ENCODE measurements around the gene ISYNA1. TPM values are rescaled to one million over a fixed set of nuclear protein-coding genes. Genes with fewer than 3 reads are reported as not detected.

The ISYNA1 gene
- total RNA-seq, 1 donor from 2014 or later = 153 TPM

DNA sequence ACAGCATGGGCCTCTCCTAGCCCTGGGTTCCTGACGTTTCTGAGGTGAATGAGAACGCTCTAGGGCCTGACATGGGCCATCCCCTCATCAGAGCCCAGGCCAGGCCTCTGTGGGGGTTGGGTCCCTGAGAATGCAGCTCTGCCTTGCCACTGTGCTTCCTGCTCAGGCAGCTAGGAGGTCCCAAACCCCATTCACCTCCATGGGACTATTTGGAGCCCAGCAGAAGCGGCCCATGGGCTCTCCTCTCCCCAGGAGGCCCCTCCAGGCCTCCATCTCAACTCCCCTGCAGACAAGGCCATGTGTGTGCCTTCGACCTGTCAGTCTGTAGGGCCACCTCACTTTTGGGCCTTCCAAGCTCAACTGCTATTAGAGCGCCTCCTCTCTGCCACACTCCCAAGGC is 47.1 kb upstream of the ISYNA1 start:
- H3K9ac ChIP-seq (ENCODE audit: low read length) = no peak overlapping the region
- no peak overlapping the region for H3K27ac ChIP-seq (ENCODE audit: low read depth, low read length)
- peaks cover 94% of the 10 kb centered on the region for H3K79me2 ChIP-seq (ENCODE audit: insufficient read depth, low read length)
- H3K9me3 ChIP-seq (ENCODE audit: insufficient read depth, low read depth, low read length) = no peaks in the 10 kb centered on the region
- FAIRE-seq = no peak
- H4K20me1 ChIP-seq (ENCODE audit: insufficient read depth, low read length) = peaks cover 99% of the 10 kb centered on the region
- H3K27me3 Mint-ChIP-seq (ENCODE audit: low read depth, unreplicated experiment) = no peaks in the 10 kb centered on the region
- peaks cover 45% of the 10 kb centered on the region for H3K4me1 Mint-ChIP-seq (ENCODE audit: low read depth, unreplicated experiment)
- H3K27me3 ChIP-seq (ENCODE audit: insufficient read depth, low read length) = no peaks in the 10 kb centered on the region
- DNase-seq (ENCODE audit: low read depth) = no peak
- no peak for TF ChIP-seq EZH2 (IDR thresholded peaks at IDR 0.05; ENCODE audit: insufficient read depth, low read length)
- no peak for TF ChIP-seq CTCF (IDR thresholded peaks at IDR 0.05; ENCODE audit: insufficient read depth, low read depth, low read length)
- no peaks in the 10 kb centered on the region for H3K9me3 Mint-ChIP-seq (ENCODE audit: unreplicated experiment)
- H3K4me1 ChIP-seq (ENCODE audit: insufficient read depth, low read length) = peaks cover 26% of the 10 kb centered on the region
- no peak overlapping the region for H3K27ac Mint-ChIP-seq (ENCODE audit: unreplicated experiment)
- H3K36me3 Mint-ChIP-seq (ENCODE audit: low read depth, unreplicated experiment) = no peaks in the 10 kb centered on the region
- no peak overlapping the region for H3K4me3 ChIP-seq (ENCODE audit: insufficient read depth, low read depth, low read length)
- no peak overlapping the region for H2AFZ ChIP-seq (ENCODE audit: low read depth, low read length)
- no peaks in the 10 kb centered on the region for H3K36me3 ChIP-seq (ENCODE audit: insufficient read depth, low read length)
- H3K4me3 Mint-ChIP-seq (ENCODE audit: unreplicated experiment) = no peak overlapping the region
- H3K4me2 ChIP-seq (ENCODE audit: low read length) = no peak overlapping the region

- peaks cover 55% of the 10 kb centered on the region for H3K4me1 Mint-ChIP-seq (ENCODE audit: low read depth, unreplicated experiment)
- Histone ChIP-seq H4K20me1 (ENCODE audit: insufficient read depth, low read length) (peaks cover 98% of the 10 kb centered on the region), H3K36me3 (ENCODE audit: insufficient read depth, low read length) (no peaks in the 10 kb centered on the region), H3K9me3 (ENCODE audit: insufficient read depth, low read depth, low read length) (no peaks in the 10 kb centered on the region), H3K4me3 (ENCODE audit: insufficient read depth, low read depth, low read length) (no peak overlapping the region), H3K79me2 (ENCODE audit: insufficient read depth, low read length) (peaks cover 95% of the 10 kb centered on the region), H3K27ac (ENCODE audit: low read depth, low read length) (no peak overlapping the region), H3K9ac (ENCODE audit: low read length) (no peak overlapping the region), H3K27me3 (ENCODE audit: insufficient read depth, low read length) (no peaks in the 10 kb centered on the region), H3K4me1 (ENCODE audit: insufficient read depth, low read length) (peaks cover 41% of the 10 kb centered on the region), H2AFZ (ENCODE audit: low read depth, low read length) (no peak overlapping the region), H3K4me2 (ENCODE audit: low read length) (no peak overlapping the region)
- no peak for FAIRE-seq
- no peaks in the 10 kb centered on the region for H3K27me3 Mint-ChIP-seq (ENCODE audit: low read depth, unreplicated experiment)
- H3K36me3 Mint-ChIP-seq (ENCODE audit: low read depth, unreplicated experiment) = peaks cover 2% of the 10 kb centered on the region
- no peak for DNase-seq (ENCODE audit: low read depth)
- H3K9me3 Mint-ChIP-seq (ENCODE audit: unreplicated experiment) = no peaks in the 10 kb centered on the region
- no peak overlapping the region for H3K27ac Mint-ChIP-seq (ENCODE audit: unreplicated experiment)
- TF ChIP-seq EZH2 (IDR thresholded peaks at IDR 0.05; ENCODE audit: insufficient read depth, low read length) = no peak
- TF ChIP-seq CTCF (IDR thresholded peaks at IDR 0.05; ENCODE audit: insufficient read depth, low read depth, low read length) = no peak
- H3K4me3 Mint-ChIP-seq (ENCODE audit: unreplicated experiment) = peak overlapping the region; percentile 20
These were observed 45.4 kb upstream of the ISYNA1 start for GRCh38 chr19:18483119-18483890.

Measured in astrocyte (in vitro differentiated cells and primary cell).